ENCODE results near the gene GRIK1. TPM values are rescaled to one million over a fixed set of nuclear protein-coding genes. Genes with fewer than 3 reads are reported as not detected.

GRIK1 gene
- total RNA-seq, 4 donors from 2014 or later, result 0.44 to 4.1 (median 2.6) TPM

DNA sequence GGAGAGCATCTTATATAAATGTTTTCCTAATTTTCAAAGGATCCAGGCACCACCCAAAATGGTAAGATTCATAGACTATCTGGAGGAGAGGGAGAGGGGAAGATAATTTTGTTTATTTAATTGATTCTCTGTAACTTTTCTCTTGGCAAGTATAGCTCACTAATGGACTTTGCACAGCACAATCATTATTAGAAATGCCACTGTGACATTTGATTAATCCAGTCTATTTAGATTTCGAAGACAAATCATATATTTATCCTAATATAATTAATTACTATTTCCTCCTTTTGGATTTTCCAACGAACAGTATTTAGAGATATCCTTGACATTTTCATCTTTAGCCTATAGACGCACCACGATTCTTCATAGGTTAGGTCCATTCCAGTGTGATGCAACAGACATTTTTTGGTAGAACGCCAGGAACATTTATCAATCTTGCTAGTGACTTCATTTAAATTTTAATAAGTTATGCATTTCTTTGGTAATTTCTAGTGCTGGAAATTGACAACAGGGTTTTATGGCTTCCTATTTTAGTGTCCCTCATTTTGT lies 152.4 kb downstream of the GRIK1 start:
- Histone ChIP-seq H3K27ac (no peak overlapping the region), H3K36me3 (no peaks in the 10 kb centered on the region), H3K4me1 (no peaks in the 10 kb centered on the region), H3K27me3 (no peaks in the 10 kb centered on the region), H3K4me3 (no peak overlapping the region), H3K9me3 (no peaks in the 10 kb centered on the region)
- DNase-seq (ENCODE audit: low spot score in 2 of 2), result no peak
- 70 to 74% methylated on average over 5 of the region's 5 CpGs for WGBS, 2 donors
- TF ChIP-seq POLR2A (IDR thresholded peaks at IDR 0.05) (no peak), EP300 (IDR thresholded peaks at IDR 0.05) (no peak)

DNA sequence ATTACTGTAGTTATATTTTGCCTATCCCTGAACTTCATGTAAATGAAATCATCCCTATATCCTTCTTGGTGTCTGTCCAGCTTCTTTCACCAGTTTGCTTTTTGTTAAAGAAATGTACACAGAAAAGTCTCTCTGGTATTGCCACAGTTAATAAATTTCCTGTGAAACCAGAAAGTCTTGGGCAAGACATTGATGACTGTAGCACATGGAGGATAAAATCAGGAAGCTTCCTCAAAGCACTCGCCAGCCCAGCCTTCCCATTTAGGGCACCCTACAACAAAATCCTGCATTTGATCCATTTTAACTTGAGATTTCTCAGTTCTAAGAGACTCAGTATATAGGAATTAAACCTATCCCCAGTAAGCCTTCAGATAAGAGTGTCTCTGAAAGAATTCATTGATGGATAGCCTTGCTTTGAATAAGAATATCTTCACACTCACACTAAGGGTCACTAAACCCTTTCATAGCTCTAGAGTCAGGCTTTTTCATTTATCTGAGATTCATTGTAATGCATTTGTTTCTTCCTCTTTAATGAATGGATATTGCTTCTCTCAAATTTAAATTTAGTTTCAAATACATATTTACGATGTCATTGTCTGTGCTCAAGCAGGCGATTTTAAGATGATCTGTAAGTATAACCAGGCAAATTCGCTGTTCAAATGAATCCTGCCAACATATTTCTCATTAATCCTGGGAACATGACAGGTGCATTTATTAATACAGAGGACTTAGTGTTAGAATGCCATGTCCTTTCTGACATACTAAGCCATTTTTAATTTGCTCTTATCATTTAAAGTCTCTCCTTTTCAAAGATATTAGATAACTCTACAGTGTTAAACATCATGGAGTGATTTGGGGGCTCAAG lies 153.1 kb downstream of the GRIK1 start:
- Histone ChIP-seq H3K27ac (no peak overlapping the region), H3K4me3 (no peak overlapping the region), H3K36me3 (no peaks in the 10 kb centered on the region), H3K4me1 (no peaks in the 10 kb centered on the region), H3K27me3 (no peaks in the 10 kb centered on the region), H3K9me3 (no peaks in the 10 kb centered on the region)
- no peak for DNase-seq (ENCODE audit: low spot score in 2 of 2)
- WGBS, 2 donors, result 58 to 59% methylated on average over 4 of the region's 4 CpGs
- TF ChIP-seq EP300 (IDR thresholded peaks at IDR 0.05) (no peak), POLR2A (IDR thresholded peaks at IDR 0.05) (no peak)
- TF ChIP-seq, protein P1, sequence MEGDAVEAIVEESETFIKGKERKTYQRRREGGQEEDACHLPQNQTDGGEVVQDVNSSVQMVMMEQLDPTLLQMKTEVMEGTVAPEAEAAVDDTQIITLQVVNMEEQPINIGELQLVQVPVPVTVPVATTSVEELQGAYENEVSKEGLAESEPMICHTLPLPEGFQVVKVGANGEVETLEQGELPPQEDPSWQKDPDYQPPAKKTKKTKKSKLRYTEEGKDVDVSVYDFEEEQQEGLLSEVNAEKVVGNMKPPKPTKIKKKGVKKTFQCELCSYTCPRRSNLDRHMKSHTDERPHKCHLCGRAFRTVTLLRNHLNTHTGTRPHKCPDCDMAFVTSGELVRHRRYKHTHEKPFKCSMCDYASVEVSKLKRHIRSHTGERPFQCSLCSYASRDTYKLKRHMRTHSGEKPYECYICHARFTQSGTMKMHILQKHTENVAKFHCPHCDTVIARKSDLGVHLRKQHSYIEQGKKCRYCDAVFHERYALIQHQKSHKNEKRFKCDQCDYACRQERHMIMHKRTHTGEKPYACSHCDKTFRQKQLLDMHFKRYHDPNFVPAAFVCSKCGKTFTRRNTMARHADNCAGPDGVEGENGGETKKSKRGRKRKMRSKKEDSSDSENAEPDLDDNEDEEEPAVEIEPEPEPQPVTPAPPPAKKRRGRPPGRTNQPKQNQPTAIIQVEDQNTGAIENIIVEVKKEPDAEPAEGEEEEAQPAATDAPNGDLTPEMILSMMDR (IDR thresholded peaks at IDR 0.05), result no peak

DNA sequence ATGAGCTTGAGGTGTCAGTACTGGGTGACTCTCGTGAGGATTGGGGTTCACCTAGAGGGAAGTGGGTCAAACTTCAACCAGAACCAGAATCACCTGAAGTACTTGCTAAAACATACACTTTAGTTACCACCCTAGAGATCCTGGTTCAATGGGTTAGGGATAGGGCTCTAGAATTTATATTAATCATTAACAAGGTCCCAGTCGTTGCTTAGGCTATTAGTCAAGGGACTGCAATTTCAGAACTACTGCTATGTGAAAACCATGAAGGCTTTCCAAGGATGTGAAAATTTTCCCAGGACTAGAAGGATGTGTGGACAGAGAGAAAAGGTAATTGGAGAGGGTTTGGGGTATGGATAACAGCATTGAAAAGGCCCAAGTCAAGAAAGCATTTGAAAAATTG lies 162.6 kb downstream of the GRIK1 start:
- Histone ChIP-seq H3K36me3 (no peaks in the 10 kb centered on the region), H3K27me3 (no peaks in the 10 kb centered on the region), H3K4me1 (no peaks in the 10 kb centered on the region), H3K27ac (no peak overlapping the region), H3K9me3 (no peaks in the 10 kb centered on the region), H3K4me3 (no peak overlapping the region)
- 72 to 74% methylated on average over 2 of the region's 2 CpGs for WGBS, 2 donors
- TF ChIP-seq POLR2A (IDR thresholded peaks at IDR 0.05) (no peak), EP300 (IDR thresholded peaks at IDR 0.05) (no peak)
- TF ChIP-seq, protein P1 (IDR thresholded peaks at IDR 0.05), result no peak
- no peak for DNase-seq (ENCODE audit: low spot score in 2 of 2)

DNA sequence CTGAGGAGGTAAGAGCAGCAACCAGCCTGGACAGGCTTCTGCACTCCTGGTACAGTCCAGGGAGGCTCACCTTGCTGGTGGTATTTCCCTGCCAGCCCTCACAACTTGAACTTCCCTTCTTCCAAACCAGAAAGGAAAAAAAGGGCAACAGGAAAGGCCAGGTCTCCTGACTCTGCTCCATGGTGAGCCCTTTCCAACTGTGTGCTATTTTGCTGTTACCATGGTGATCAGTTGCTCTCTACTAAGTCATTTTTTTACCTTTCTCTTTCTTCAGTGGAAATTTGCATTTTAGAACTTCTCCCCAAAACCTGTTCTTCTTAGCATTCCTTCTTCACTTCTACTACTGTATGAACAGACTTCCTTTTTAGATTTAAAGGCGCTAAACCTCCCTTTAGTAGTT lies 164.3 kb downstream of the GRIK1 start:
- Histone ChIP-seq H3K27me3 (no peaks in the 10 kb centered on the region), H3K4me3 (no peak overlapping the region), H3K4me1 (no peaks in the 10 kb centered on the region), H3K36me3 (no peaks in the 10 kb centered on the region), H3K9me3 (no peaks in the 10 kb centered on the region), H3K27ac (no peak overlapping the region)
- DNase-seq (ENCODE audit: low spot score in 2 of 2), result no peak
- WGBS, 2 donors, result 90 to 98% methylated on average over 1 of the region's 1 CpG
- TF ChIP-seq EP300 (IDR thresholded peaks at IDR 0.05) (no peak), POLR2A (IDR thresholded peaks at IDR 0.05) (no peak)
- TF ChIP-seq, protein P1 (IDR thresholded peaks at IDR 0.05), result no peak

DNA sequence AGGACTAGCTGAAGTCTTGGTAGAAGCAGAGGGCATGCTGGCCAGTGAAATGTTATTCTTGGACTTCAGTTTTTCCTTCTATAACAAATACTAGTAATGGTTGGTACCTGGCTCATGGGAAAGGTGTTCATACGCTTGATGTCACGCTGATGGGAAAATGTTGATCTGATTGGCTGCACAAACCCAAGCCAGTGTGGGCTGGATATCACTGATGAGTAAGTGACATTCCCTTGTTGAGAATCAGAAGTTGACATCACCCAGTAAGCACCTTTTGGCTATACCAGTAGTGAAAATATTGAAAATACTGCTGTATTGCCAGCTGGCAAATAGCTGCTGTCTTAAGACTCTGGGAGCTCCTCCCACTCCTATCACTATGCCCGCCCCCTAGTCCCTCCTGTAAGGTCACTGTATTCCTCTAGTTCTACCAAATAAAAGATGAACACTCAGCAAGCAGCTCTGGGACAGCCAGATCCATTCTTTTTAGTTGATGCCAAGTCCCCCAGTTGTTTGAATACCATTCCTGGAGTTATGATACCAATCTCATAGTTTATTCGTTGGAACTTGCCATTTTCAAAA lies 168.2 kb downstream of the GRIK1 start:
- TF ChIP-seq, protein P1 (IDR thresholded peaks at IDR 0.05), result no peak
- TF ChIP-seq EP300 (IDR thresholded peaks at IDR 0.05) (no peak), POLR2A (IDR thresholded peaks at IDR 0.05) (no peak)
- no peak for DNase-seq (ENCODE audit: low spot score in 2 of 2)
- H3K9me3 ChIP-seq, result no peaks in the 10 kb centered on the region
- WGBS, 2 donors, result 87 to 88% methylated on average over 4 of the region's 4 CpGs
- no peak overlapping the region for H3K4me3 ChIP-seq
- no peak overlapping the region for H3K27ac ChIP-seq
- H3K36me3 ChIP-seq, result no peaks in the 10 kb centered on the region
- no peaks in the 10 kb centered on the region for H3K4me1 ChIP-seq
- H3K27me3 ChIP-seq, result no peaks in the 10 kb centered on the region

Data from tibial nerve (tissue), 4 donors.